Retina (tissue), 1 donor: ENCODE data around the gene SSX4.
"Not testable (repeated sequence)": the region's sequence is repeated elsewhere in the genome, so short reads cannot be mapped to it uniquely, and the experiment has no call there.

ENCODE experiments used
- DNase-seq: peaks from one replicate; pipeline ENCODE4 v3.0.0-alpha.2; 2016

SSX4 gene, protein sequence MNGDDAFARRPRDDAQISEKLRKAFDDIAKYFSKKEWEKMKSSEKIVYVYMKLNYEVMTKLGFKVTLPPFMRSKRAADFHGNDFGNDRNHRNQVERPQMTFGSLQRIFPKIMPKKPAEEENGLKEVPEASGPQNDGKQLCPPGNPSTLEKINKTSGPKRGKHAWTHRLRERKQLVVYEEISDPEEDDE

GRCh38 chrX:48383239-48383638, at the start of gene SSX4:
TSS of gene SSX4 (plus strand) at chrX:48383539. CDS start at chrX:48384054, 515 bp downstream.
- not testable (repeated sequence) for DNase-seq

- not testable (repeated sequence) for DNase-seq
Measured at GRCh38 chrX:48346059-48346458, 37.3 kb upstream of the SSX4 start.

GRCh38 chrX:48356315-48357094, 26.8 kb upstream of the SSX4 start, which contains the start of gene SSX3:
TSS of gene SSX3 (minus strand) at chrX:48356703. CDS start at chrX:48355249, 1,454 bp downstream.
- DNase-seq, result not testable (repeated sequence)

DNA sequence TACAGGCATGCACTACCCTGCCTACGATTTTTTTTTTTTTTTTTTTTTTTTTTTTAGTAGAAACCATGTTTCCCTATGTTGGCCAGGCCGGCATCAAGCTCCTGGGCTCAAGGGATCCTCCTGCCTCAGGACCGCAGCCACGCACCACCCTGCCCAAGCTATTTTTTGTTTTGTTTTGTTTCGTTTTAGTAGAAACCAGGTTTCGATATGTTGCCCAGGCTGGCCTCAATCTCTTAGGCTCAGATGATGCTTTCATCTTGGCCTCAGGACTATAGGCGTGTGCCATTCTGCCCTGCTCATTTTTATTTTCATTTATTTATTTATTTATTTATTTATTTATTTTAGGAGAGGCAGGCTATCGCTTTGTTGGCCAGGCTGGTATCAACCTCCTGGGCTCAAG, 25.7 kb upstream of the SSX4 start:
- DNase-seq, result no peak

- DNase-seq, result not testable (repeated sequence)
Measured at GRCh38 chrX:48359281-48359680, 24.1 kb upstream of the SSX4 start.

- DNase-seq, result not testable (repeated sequence)
Measured at GRCh38 chrX:48367717-48368408, 15.5 kb upstream of the SSX4 start.

DNA sequence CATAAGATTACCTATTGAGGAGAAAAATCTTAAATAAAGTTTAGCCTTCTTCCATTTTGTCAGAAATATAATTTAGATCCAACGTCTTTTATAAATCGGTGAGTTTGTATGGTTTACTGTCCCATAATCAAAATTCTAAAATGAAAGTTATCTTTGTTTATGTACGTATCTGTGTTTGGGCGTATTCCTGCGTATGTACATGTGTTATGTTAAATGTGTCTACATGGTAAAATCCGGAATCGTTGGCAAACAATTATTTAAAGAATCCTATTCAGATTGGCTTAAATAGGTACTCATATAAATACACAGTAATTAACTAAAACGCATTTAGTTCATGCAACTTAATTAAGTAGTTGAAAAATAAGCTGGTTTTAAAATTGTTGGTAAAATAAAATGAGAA, 12.9 kb upstream of the SSX4 start:
- DNase-seq, result not testable (repeated sequence)

GRCh38 chrX:48396931-48397330, 13.6 kb downstream of the SSX4 start:
- not testable (repeated sequence) for DNase-seq

- DNase-seq, result not testable (repeated sequence)
Measured at GRCh38 chrX:48397825-48398224, 14.5 kb downstream of the SSX4 start.

GRCh38 chrX:48411860-48412259, 28.5 kb downstream of the SSX4 start, which contains the start of gene SSX4B:
TSS of gene SSX4B (minus strand) at chrX:48411960. CDS start at chrX:48411372, 588 bp downstream.
- DNase-seq, result not testable (repeated sequence)

GRCh38 chrX:48427027-48427716, 43.8 kb downstream of the SSX4 start:
- DNase-seq, result not testable (repeated sequence)

DNA sequence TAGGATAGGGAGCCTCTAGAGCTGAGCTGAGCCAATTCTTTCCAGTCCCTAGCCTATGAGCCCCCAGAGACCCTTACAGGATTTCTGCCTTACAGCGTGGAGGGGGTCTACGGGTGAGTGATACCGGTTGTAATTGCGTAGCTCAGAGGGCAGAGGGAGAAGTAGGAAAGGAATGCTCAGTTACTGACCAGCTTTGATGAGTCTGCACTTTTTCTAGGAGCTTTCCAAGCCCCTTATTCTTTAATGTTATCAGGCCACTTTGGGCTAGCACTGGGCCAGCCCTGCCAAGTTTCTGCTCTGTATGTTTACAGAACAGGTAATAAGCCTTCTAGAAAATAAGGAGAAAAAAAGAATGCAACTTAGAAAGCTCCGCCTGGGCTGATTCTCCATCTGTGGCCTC, 46.3 kb downstream of the SSX4 start:
- DNase-seq, result not testable (repeated sequence)

DNA sequence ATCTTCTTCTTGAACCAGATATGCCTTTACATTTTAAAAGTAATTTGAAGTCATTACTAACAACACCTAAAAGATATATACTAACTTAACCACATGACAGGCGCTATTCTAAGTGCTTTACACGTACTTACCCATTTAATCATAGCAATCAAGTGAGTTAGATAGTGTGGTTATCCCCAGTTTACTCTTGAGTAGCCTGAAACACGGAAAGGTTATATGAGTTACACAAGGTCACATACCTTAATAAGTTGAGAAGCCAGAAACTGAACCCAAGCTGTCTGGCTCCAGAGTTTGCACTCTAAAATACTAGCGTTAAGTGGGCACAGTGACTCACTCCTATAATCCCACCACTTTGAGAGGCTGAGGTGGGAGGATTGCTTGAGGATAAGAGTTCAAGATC, 46.8 kb downstream of the SSX4 start:
- not testable (repeated sequence) for DNase-seq

DNA sequence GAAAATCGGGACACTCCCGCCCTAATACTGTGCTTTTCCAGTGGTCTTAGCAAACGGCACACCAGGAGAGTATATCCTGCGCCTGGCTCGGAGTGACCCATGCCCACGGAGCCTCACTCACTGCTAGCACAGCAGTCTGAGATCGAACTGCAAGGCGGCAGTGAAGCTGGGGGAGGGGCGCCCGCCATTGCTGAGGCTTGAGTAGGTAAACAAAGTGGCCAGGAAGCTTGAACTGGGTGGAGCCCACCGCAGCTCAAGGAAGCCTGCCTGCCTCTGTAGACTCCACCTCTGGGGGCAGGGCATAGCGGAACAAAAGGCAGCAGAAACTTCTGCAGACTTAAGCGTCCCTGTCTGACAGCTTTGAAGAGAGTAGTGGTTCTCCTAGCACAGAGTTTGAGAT, 50.4 kb downstream of the SSX4 start:
- not testable (repeated sequence) for DNase-seq
